Mucosa of descending colon (tissue), 3 donors: ENCODE data around the gene HAPLN3. TPM values are rescaled to one million over a fixed set of nuclear protein-coding genes. Genes with fewer than 3 reads are reported as not detected.

Experiments
- ATAC-seq: fragments of 200-7000 bp; cut with Tn5 transposase; one replicate; pipeline ENCODE4 v1.9.1; 2020; ENCODE audit warnings: mild to moderate bottlenecking, moderate library complexity
- DNase-seq, 3 donors: peaks; one replicate each; pipeline ENCODE4 v3.0.0-alpha.2; 2020
- H3K36me3 ChIP-seq: fragments of 200-600 bp; one replicate; pipeline ENCODE4 v1.8.0; 2021; ENCODE audit warnings: low read depth, mild to moderate bottlenecking
- H3K4me1 ChIP-seq: fragments of 200-600 bp; one replicate; pipeline ENCODE4 v1.8.0; 2021; ENCODE audit warnings: low read depth, mild to moderate bottlenecking
- H3K4me3 ChIP-seq: fragments of 200-600 bp; one replicate; pipeline ENCODE4 v1.8.0; 2021; ENCODE audit warnings: mild to moderate bottlenecking
- H3K9me3 ChIP-seq: fragments of 200-600 bp; one replicate; pipeline ENCODE4 v1.8.0; 2021; ENCODE audit warnings: mild to moderate bottlenecking
- CTCF ChIP-seq: fragments of 200-600 bp; IDR thresholded peaks from one replicate; pipeline ENCODE4 v1.8.0; 2022; ENCODE audit warnings: antibody characterized with exemption, mild to moderate bottlenecking
- intact Hi-C, 2 donors: fragments of 100-400 bp; cut with DNase I in 1 of 2; cut with micrococcal nuclease in 1 of 2; formaldehyde crosslinking; loops; one replicate each; pipeline versions ENCODE4 v1.11.0 to v1.11.1; 2022; cut with DNase I, micrococcal nuclease
- total RNA-seq, 3 donors: library from RNA; stranded (reverse); fragmentation: NEBNext Ultra II Directional in 2 of 3; extraction: Animal tissue kit (Norgen Biotek cat#: 25700) in 2 of 3; gene quantifications; one replicate each; pipeline versions ENCODE4 v1.2.1 to v1.2.4, GENCODE V29; 2021 to 2023
- donor health status: DM: no; HTN: no; CAD: no; lungs with moderate emphysema.
- donor health status: DM: no; HTN: no; CAD: no.
- donor health status: DM: no; HTN: yes; CAD: no.

The HAPLN3 gene
- total RNA-seq, 3 donors from 2014 or later = 2.7 to 6.7 (median 4.0) TPM

GRCh38 chr15:88844749-88845386 lies 50.5 kb downstream of the HAPLN3 start:
- no peaks in the 10 kb centered on the region for H3K4me1 ChIP-seq
- intact Hi-C loops = no loop called here
- TF ChIP-seq CTCF = no peak

GRCh38 chr15:88843334-88843733 lies 52.0 kb downstream of the HAPLN3 start:
- ATAC-seq (no peak), DNase-seq (no peak)
- no peaks in the 10 kb centered on the region for H3K4me1 ChIP-seq
- intact Hi-C loops = no loop called here
- no peaks in the 10 kb centered on the region for H3K9me3 ChIP-seq
- TF ChIP-seq CTCF = no peak
- no peaks in the 10 kb centered on the region for H3K36me3 ChIP-seq
- no peak overlapping the region for H3K4me3 ChIP-seq

More at GRCh38 chr15:88844749-88845386, 50.5 kb downstream of the HAPLN3 start:
- H3K9me3 ChIP-seq = no peaks in the 10 kb centered on the region
- ATAC-seq (no peak), DNase-seq (no peak)
- H3K36me3 ChIP-seq = no peaks in the 10 kb centered on the region
- no peak overlapping the region for H3K4me3 ChIP-seq

GRCh38 chr15:88842156-88842555 lies 53.2 kb downstream of the HAPLN3 start:
- Histone ChIP-seq H3K4me3 (no peak overlapping the region), H3K4me1 (no peaks in the 10 kb centered on the region), H3K36me3 (no peaks in the 10 kb centered on the region), H3K9me3 (no peaks in the 10 kb centered on the region)
- TF ChIP-seq CTCF = no peak
- DNase-seq = no peak
- intact Hi-C loops = no loop called here
- ATAC-seq = no peak

- no peak for DNase-seq
- Histone ChIP-seq H3K4me1 (no peaks in the 10 kb centered on the region), H3K36me3 (no peaks in the 10 kb centered on the region), H3K9me3 (no peaks in the 10 kb centered on the region), H3K4me3 (no peak overlapping the region)
- ATAC-seq = no peak
- intact Hi-C loops = no loop called here
- no peak for TF ChIP-seq CTCF
Measured at GRCh38 chr15:88841236-88841635, 54.1 kb downstream of the HAPLN3 start.

- no peaks in the 10 kb centered on the region for H3K4me1 ChIP-seq
- no peaks in the 10 kb centered on the region for H3K9me3 ChIP-seq
- intact Hi-C loops = loop anchor here in 1 of 2 donors (10.0 kb wide), 1 partner anchor 185 kb away; no protein-coding TSS in a partner anchor
- H3K4me3 ChIP-seq = no peak overlapping the region
- no peak for TF ChIP-seq CTCF
- no peak for DNase-seq
- ATAC-seq = no peak
- no peaks in the 10 kb centered on the region for H3K36me3 ChIP-seq
Measured at GRCh38 chr15:88839961-88840360, 55.4 kb downstream of the HAPLN3 start.
